Measurements from ENCODE around the gene ERBB4. TPM values are rescaled to one million over a fixed set of nuclear protein-coding genes. Genes with fewer than 3 reads are reported as not detected.

ERBB4 gene
- polyA plus RNA-seq, 1 of the 3 experiments (the other 2 are of a cell fraction): 0.05 TPM

- Histone ChIP-seq H3K4me2 (no peak overlapping the region), H3K4me3 (ENCODE audit: low read depth in 2 of 2, low read length in 1 of 2) (no peak overlapping the region), H3K9me2 (no peaks in the 10 kb centered on the region; the same call in 1 of the 2 replicates), H3K9ac (no peak overlapping the region), H3K9me3 (no peaks in the 10 kb centered on the region), H3K27ac (ENCODE audit: low read depth in 2 of 2, low read length in 1 of 2) (no peak overlapping the region), H4K20me1 (ENCODE audit: insufficient read depth) (no peaks in the 10 kb centered on the region), H2AFZ (ENCODE audit: low read depth) (no peak overlapping the region), H3K4me1 (ENCODE audit: control insufficient read depth in 1 of 2, insufficient read depth in 2 of 2, low read depth in 1 of 2, low read length in 1 of 2) (no peaks in the 10 kb centered on the region), H3K79me2 (ENCODE audit: insufficient read depth) (no peaks in the 10 kb centered on the region), H3K36me3 (replicated peaks in 1 of 2; ENCODE audit: control insufficient read depth in 1 of 2, insufficient read depth in 2 of 2, low read length in 1 of 2) (no peaks in the 10 kb centered on the region), H3K27me3 (ENCODE audit: insufficient read depth) (no peaks in the 10 kb centered on the region), H3F3A (replicated peaks; ENCODE audit: insufficient read depth) (no peaks in the 10 kb centered on the region)
- TF ChIP-seq USF1 (IDR thresholded peaks at IDR 0.05; ENCODE audit: borderline replicate concordance, low read depth): no peak
- no peak for TF ChIP-seq GATA2 (CRISPR knock-in tag; IDR thresholded peaks at IDR 0.05)
- DNase-seq: no peak
- POLR2A ChIA-PET: no interaction called here
- CTCF ChIA-PET: no interaction called here
Observed at GRCh38 chr2:211376410-211376809, 1162.2 kb downstream of the ERBB4 start.

GRCh38 chr2:211373203-211373602 is 1165.4 kb downstream of the ERBB4 start:
- TF ChIP-seq GATA2 (CRISPR knock-in tag; IDR thresholded peaks at IDR 0.05) (peak; percentile 94), CHD2 (IDR thresholded peaks at IDR 0.05; ENCODE audit: low read length, partially characterized antibody) (peak; percentile 59), POLR2AphosphoS5 (IDR thresholded peaks at IDR 0.05; ENCODE audit: low read depth, low read length) (no peak), ELF1 (IDR thresholded peaks at IDR 0.05) (no peak), RCOR1 (IDR thresholded peaks at IDR 0.05; ENCODE audit: low read length) (peak; percentile 79; the same call in 1 of the 2 replicates), NRF1 (IDR thresholded peaks at IDR 0.05; ENCODE audit: low read depth, low read length) (no peak), EP300 (IDR thresholded peaks at IDR 0.05; ENCODE audit: borderline replicate concordance in 1 of 2, low read depth in 1 of 2, low read length in 1 of 2) (peak in 1 of 2 experiments; percentile 80; a peak in 2 of 4 replicates), FOXJ3 (CRISPR knock-in tag; IDR thresholded peaks at IDR 0.05) (peak; percentile 61)
- Histone ChIP-seq H3K9me3 (no peaks in the 10 kb centered on the region), H4K20me1 (ENCODE audit: insufficient read depth) (no peaks in the 10 kb centered on the region), H3K4me2 (no peak overlapping the region), H3K36me3 (replicated peaks in 1 of 2; ENCODE audit: control insufficient read depth in 1 of 2, insufficient read depth in 2 of 2, low read length in 1 of 2) (no peaks in the 10 kb centered on the region), H3K27me3 (ENCODE audit: insufficient read depth) (no peaks in the 10 kb centered on the region), H3K4me1 (ENCODE audit: control insufficient read depth in 1 of 2, insufficient read depth in 2 of 2, low read depth in 1 of 2, low read length in 1 of 2) (no peaks in the 10 kb centered on the region), H3K9me2 (no peaks in the 10 kb centered on the region), H3F3A (replicated peaks; ENCODE audit: insufficient read depth) (no peaks in the 10 kb centered on the region), H3K4me3 (ENCODE audit: low read depth in 2 of 2, low read length in 1 of 2) (no peak overlapping the region), H2AFZ (ENCODE audit: low read depth) (no peak overlapping the region), H3K27ac (ENCODE audit: low read depth in 2 of 2, low read length in 1 of 2) (no peak overlapping the region), H3K79me2 (ENCODE audit: insufficient read depth) (no peaks in the 10 kb centered on the region), H3K9ac (no peak overlapping the region)
- 41% methylated on average over 2 of the region's 2 CpGs for WGBS (ENCODE audit: low lambda C conversion rate)
- ChIA-PET CTCF (interaction anchor here (1.9 kb wide), 1 partner anchor 11 kb away, joined by 6 read pairs; no protein-coding TSS in a partner anchor), POLR2A (no interaction called here)
- DNase-seq: no peak

GRCh38 chr2:211371465-211371864 is 1167.1 kb downstream of the ERBB4 start:
- H3K9me3 ChIP-seq: no peaks in the 10 kb centered on the region
- no peak overlapping the region for H3K4me2 ChIP-seq
- H3K4me3 ChIP-seq (ENCODE audit: low read depth in 2 of 2, low read length in 1 of 2): no peak overlapping the region
- H2AFZ ChIP-seq (ENCODE audit: low read depth): no peak overlapping the region
- no peaks in the 10 kb centered on the region for H3K9me2 ChIP-seq
- TF ChIP-seq MEF2A (IDR thresholded peaks at IDR 0.05; ENCODE audit: borderline replicate concordance, low read depth) (no peak), CHD2 (IDR thresholded peaks at IDR 0.05; ENCODE audit: low read length, partially characterized antibody) (no peak), RAD21 (IDR thresholded peaks at IDR 0.05; ENCODE audit: low read length) (no peak), ELF1 (IDR thresholded peaks at IDR 0.05) (no peak), NRF1 (IDR thresholded peaks at IDR 0.05; ENCODE audit: low read depth, low read length) (no peak), TEAD4 (IDR thresholded peaks at IDR 0.05; ENCODE audit: borderline replicate concordance, insufficient read depth) (no peak), POLR2AphosphoS5 (IDR thresholded peaks at IDR 0.05; ENCODE audit: low read depth, low read length) (no peak), TAF1 (IDR thresholded peaks at IDR 0.05; ENCODE audit: borderline replicate concordance, low read depth, low read length) (no peak), USF2 (IDR thresholded peaks at IDR 0.05; ENCODE audit: borderline replicate concordance, low read depth, low read length) (no peak), SMC3 (IDR thresholded peaks at IDR 0.05; ENCODE audit: low read depth, low read length) (no peak)
- CTCF ChIA-PET: interaction anchor here (0.7 to 0.8 kb wide), 2 partner anchors 17 to 1165 kb away, joined by 3 read pairs; no protein-coding TSS in a partner anchor
- no peaks in the 10 kb centered on the region for H3F3A ChIP-seq (replicated peaks; ENCODE audit: insufficient read depth)
- DNase-seq: no peak
- POLR2A ChIA-PET: no interaction called here
- H3K36me3 ChIP-seq (replicated peaks in 1 of 2; ENCODE audit: control insufficient read depth in 1 of 2, insufficient read depth in 2 of 2, low read length in 1 of 2): no peaks in the 10 kb centered on the region
- H3K27ac ChIP-seq (ENCODE audit: low read depth in 2 of 2, low read length in 1 of 2): no peak overlapping the region
- 33% methylated on average over 2 of the region's 2 CpGs for WGBS (ENCODE audit: low lambda C conversion rate)
- H4K20me1 ChIP-seq (ENCODE audit: insufficient read depth): no peaks in the 10 kb centered on the region
- no peaks in the 10 kb centered on the region; the same call in 1 of the 2 replicates for H3K79me2 ChIP-seq (ENCODE audit: insufficient read depth)
- no peak overlapping the region for H3K9ac ChIP-seq
- no peaks in the 10 kb centered on the region for H3K27me3 ChIP-seq (ENCODE audit: insufficient read depth)
- no peaks in the 10 kb centered on the region for H3K4me1 ChIP-seq (ENCODE audit: control insufficient read depth in 1 of 2, insufficient read depth in 2 of 2, low read depth in 1 of 2, low read length in 1 of 2)

Data from SK-N-SH (cell line).